T-cell (primary cell): ENCODE data around the gene SLC13A5. TPM values are rescaled to one million over a fixed set of nuclear protein-coding genes. Genes with fewer than 3 reads are reported as not detected.

ENCODE experiments used
- ATAC-seq, 4 experiments: fragments of 200-7000 bp in 3 of 4; fragments of 150-1000 bp in 1 of 4; cut with Tn5 transposase; replicated peaks in 1 of 4; 1 replicate in 3 of 4; 2 replicates in 1 of 4; pipeline ENCODE4 v1.10.0; 2021; ENCODE audit warnings: moderate library complexity in 3 of 4, mild to moderate bottlenecking in 2 of 4, moderate number of reproducible peaks in 1 of 4
- CTCF ChIA-PET, 2 donors: fragments of 300-600 bp; sonication (Branson Sonifier 250); formaldehyde crosslinking; loops; one replicate each; lab custom pipeline; 2022; ENCODE audit warnings: antibody characterized with exemption in 2 of 2; lab: Charles Lee
- POLR2A ChIA-PET, 2 donors: fragments of 300-600 bp; sonication (Branson Sonifier 250); formaldehyde crosslinking; loops; one replicate each; lab custom pipeline; 2022; ENCODE audit warnings: antibody characterized with exemption in 2 of 2; lab: Charles Lee
- DNase-seq, 35 experiments: peaks; one replicate each; pipeline versions ENCODE4 v3.0.0 to v3.0.0-alpha.2; 2013 to 2023
- H3K27ac ChIP-seq: one replicate; pipeline ENCODE4 v1.5.1; 2013; ENCODE audit warnings: low read length
- H3K27me3 ChIP-seq, 2 experiments: replicated peaks in 1 of 2; 1 replicate in 1 of 2; 2 replicates in 1 of 2; pipeline versions ENCODE4 v1.6.1 to v1.7.0; 2013; ENCODE audit warnings: low read length in 1 of 2, mixed read lengths in 1 of 2; ENCODE audit not compliant: control insufficient read depth in 2 of 2, insufficient read depth in 2 of 2; ENCODE audit errors: extremely low read depth in 1 of 2
- H3K36me3 ChIP-seq, 2 donors: 1 replicate in 1 of 2; 2 replicates in 1 of 2; pipeline versions ENCODE4 v1.6.1 to v1.7.0; 2013; ENCODE audit warnings: low read length in 1 of 2; ENCODE audit not compliant: control insufficient read depth in 2 of 2, insufficient read depth in 1 of 2; ENCODE audit errors: extremely low read depth in 1 of 2
- H3K4me1 ChIP-seq, 2 experiments: 1 replicate in 1 of 2; 2 replicates in 1 of 2; pipeline versions ENCODE4 v1.6.1 to v1.7.0; 2013; ENCODE audit warnings: low read length in 2 of 2, mixed read lengths in 1 of 2; ENCODE audit not compliant: insufficient read depth in 2 of 2, control insufficient read depth in 1 of 2; ENCODE audit errors: extremely low read depth in 1 of 2
- H3K4me3 ChIP-seq, 2 donors: 1 replicate in 1 of 2; 2 replicates in 1 of 2; pipeline versions ENCODE4 v1.5.1 to v1.7.0; 2013; ENCODE audit warnings: mild to moderate bottlenecking in 2 of 2, low read length in 1 of 2, moderate library complexity in 1 of 2; ENCODE audit not compliant: control insufficient read depth in 1 of 2; ENCODE audit errors: extremely low read depth in 1 of 2
- H3K9me3 ChIP-seq: 2 replicates; pipeline ENCODE4 v1.7.0; 2013
- H3K27ac Mint-ChIP-seq, 2 donors: one replicate each; pipeline ENCODE4 v1.8.0; 2020 to 2021; ENCODE audit warnings: mild to moderate bottlenecking in 2 of 2, mixed read lengths in 2 of 2
- H3K27me3 Mint-ChIP-seq, 2 donors: one replicate each; pipeline ENCODE4 v1.8.0; 2021 to 2022; ENCODE audit warnings: mixed read lengths in 2 of 2
- H3K36me3 Mint-ChIP-seq: one replicate; pipeline ENCODE4 v1.8.0; 2021; ENCODE audit warnings: mixed read lengths
- H3K4me1 Mint-ChIP-seq, 3 donors: one replicate each; pipeline ENCODE4 v1.8.0; 2020 to 2022; ENCODE audit warnings: mixed read lengths in 3 of 3, mild to moderate bottlenecking in 1 of 3
- H3K4me3 Mint-ChIP-seq, 3 donors: one replicate each; pipeline ENCODE4 v1.8.0; 2020 to 2022; ENCODE audit warnings: mild to moderate bottlenecking in 3 of 3, mixed read lengths in 3 of 3, moderate library complexity in 3 of 3
- H3K9me3 Mint-ChIP-seq, 3 donors: one replicate each; pipeline ENCODE4 v1.8.0; 2020 to 2022; ENCODE audit warnings: mixed read lengths in 3 of 3
- WGBS: methylation state at CpG from one replicate; pipeline ENCODE4 v1.1.5; 2013; ENCODE audit warnings: missing lambda C conversion rate; ENCODE audit not compliant: insufficient coverage; 5-methylcytosine and 5-hydroxymethylcytosine counted together
- total RNA-seq, 35 experiments: library from RNA in 6 of 35; stranded (reverse) in 6 of 35; fragments of 120-200 nt in 1 of 35; gene quantifications; one replicate each; pipeline versions ENCODE4 v1.2.1 to v1.2.4 and lab custom pipeline; 2013 to 2026

Gene SLC13A5
- total RNA-seq, 5 donors from 2014 or later (not counting 1 experiment from before 2014, with no cell fraction given) = 0.13 TPM; not detected in 3

DNA sequence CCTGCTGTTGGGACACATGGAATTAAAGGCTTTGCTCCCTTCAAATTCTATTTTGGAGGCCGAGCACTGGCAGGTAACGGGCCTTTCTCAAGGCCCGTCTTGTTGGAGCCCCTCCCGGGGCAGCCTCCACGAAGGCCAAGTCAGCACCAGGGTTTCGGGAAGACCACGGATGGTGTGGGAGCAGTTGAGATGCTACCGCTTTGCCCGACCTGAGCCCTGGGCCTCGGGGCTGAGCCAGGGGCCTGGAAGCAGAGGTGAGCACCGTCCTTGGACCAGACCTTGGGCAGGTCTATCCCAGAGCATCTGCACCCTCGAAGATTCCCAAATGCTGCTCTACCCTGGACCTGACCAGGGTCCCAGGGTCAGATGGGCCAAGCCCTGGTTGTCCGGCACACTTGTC is 38.6 kb downstream of the SLC13A5 start:
- peaks cover 4 to 13% of the 10 kb centered on the region in 2 donors for H3K27me3 Mint-ChIP-seq
- ChIA-PET CTCF (no interaction called here), POLR2A (no interaction called here)
- peaks cover 0 to 10% of the 10 kb centered on the region in 2 experiments for H3K4me1 ChIP-seq
- DNase-seq = no peak
- no peaks in the 10 kb centered on the region for H3K9me3 ChIP-seq
- H3K9me3 Mint-ChIP-seq = no peaks in the 10 kb centered on the region
- H3K36me3 Mint-ChIP-seq = no peaks in the 10 kb centered on the region
- 93% methylated on average over 13 of the region's 13 CpGs for WGBS
- no peak overlapping the region for H3K27ac ChIP-seq
- H3K4me3 Mint-ChIP-seq = no peak overlapping the region
- H3K27me3 ChIP-seq = peaks cover 3 to 27% of the 10 kb centered on the region in 2 experiments
- no peak overlapping the region for H3K4me3 ChIP-seq
- H3K36me3 ChIP-seq = no peaks in the 10 kb centered on the region
- peaks cover 11 to 13% (median 12%) of the 10 kb centered on the region in 3 donors for H3K4me1 Mint-ChIP-seq
- no peak for ATAC-seq
- H3K27ac Mint-ChIP-seq = no peak overlapping the region

DNA sequence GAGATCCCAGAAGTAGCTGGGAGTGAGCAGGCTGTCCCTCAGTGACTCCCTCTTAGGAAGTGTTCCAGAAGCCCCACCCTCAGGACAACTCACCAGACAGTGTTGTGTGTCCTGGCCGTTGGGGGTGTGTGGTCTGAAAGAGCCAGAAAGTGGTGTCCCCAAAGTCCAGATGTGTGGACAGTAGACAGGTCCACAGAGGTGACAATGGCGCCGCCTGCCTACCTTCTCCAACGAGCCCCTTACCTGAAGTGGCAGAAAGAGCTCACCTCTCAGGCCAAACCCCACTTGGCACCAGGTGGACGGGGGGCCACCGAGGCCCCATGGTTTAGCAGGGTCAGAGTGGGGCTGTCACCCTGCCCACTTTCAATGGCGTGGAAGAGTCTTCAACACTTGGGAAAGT is 41.7 kb downstream of the SLC13A5 start:
- no peak overlapping the region for H3K27ac Mint-ChIP-seq
- H3K9me3 ChIP-seq = no peaks in the 10 kb centered on the region
- ChIA-PET CTCF (no interaction called here), POLR2A (no interaction called here)
- H3K27me3 Mint-ChIP-seq = peaks cover 0 to 2% of the 10 kb centered on the region in 2 donors
- peaks cover 2 to 13% (median 3%) of the 10 kb centered on the region in 3 donors for H3K4me1 Mint-ChIP-seq
- H3K36me3 Mint-ChIP-seq = peaks cover 9% of the 10 kb centered on the region
- WGBS = 87% methylated on average over 6 of the region's 7 CpGs
- ATAC-seq = no peak
- H3K27me3 ChIP-seq = no peaks in the 10 kb centered on the region
- no peaks in the 10 kb centered on the region for H3K4me1 ChIP-seq
- no peaks in the 10 kb centered on the region for H3K36me3 ChIP-seq
- no peak overlapping the region for H3K4me3 Mint-ChIP-seq
- no peaks in the 10 kb centered on the region for H3K9me3 Mint-ChIP-seq
- H3K4me3 ChIP-seq = no peak overlapping the region
- H3K27ac ChIP-seq = no peak overlapping the region
- DNase-seq = no peak

DNA sequence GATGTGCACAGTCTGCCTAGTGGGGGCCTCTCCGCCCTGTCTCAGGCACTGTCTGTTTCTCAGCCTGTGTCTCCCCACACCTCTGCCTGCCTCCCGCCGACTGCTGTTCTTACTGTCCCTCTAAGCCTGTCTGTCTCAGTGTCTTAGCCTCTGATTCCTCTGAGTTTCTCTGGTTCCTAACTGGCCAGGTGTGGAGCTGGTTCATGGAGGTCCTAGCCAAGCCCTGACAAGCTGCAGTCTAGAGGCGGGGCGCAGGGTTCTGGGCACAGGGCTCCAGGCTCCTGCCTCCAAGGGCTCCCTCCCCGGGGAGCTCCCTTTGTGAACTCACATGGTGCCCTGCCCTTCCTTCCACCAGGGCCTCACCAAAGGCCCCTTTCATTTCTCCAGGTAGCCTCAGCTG is 42.2 kb downstream of the SLC13A5 start:
- H3K9me3 Mint-ChIP-seq = no peaks in the 10 kb centered on the region
- ATAC-seq (no peak), DNase-seq (no peak)
- no peak overlapping the region for H3K27ac ChIP-seq
- H3K4me3 ChIP-seq = no peak overlapping the region
- no peaks in the 10 kb centered on the region for H3K9me3 ChIP-seq
- peaks cover 0 to 3% of the 10 kb centered on the region in 2 experiments for H3K4me1 ChIP-seq
- H3K27ac Mint-ChIP-seq = no peak overlapping the region
- POLR2A ChIA-PET = no interaction called here
- CTCF ChIA-PET = no interaction called here
- peaks cover 9% of the 10 kb centered on the region for H3K36me3 Mint-ChIP-seq
- no peaks in the 10 kb centered on the region for H3K36me3 ChIP-seq
- no peak overlapping the region for H3K4me3 Mint-ChIP-seq
- peaks cover 3 to 17% (median 4%) of the 10 kb centered on the region in 3 donors for H3K4me1 Mint-ChIP-seq
- peaks cover 0 to 2% of the 10 kb centered on the region in 2 donors for H3K27me3 Mint-ChIP-seq
- H3K27me3 ChIP-seq = peaks cover 0 to 3% of the 10 kb centered on the region in 2 experiments
- WGBS = 87% methylated on average over 6 of the region's 6 CpGs

DNA sequence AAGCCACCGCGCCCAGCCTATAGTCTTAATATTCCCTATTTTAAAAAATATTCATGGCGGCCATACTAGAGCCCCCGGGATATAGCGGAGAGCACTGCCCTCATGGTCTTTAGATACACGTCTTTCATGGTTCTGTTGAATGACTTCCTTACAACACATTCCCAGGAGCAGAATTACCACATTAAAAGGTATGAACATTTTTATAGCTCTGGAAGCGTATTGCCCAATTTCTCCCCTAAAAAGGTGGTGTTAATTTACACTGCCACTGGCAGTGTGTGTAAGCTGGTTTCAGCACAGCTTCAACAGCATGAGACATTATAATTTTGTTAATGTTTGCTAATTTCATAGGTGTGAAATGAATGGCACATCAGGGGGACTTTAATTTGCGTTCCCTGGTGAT is 42.6 kb downstream of the SLC13A5 start:
- peaks cover 9% of the 10 kb centered on the region for H3K36me3 Mint-ChIP-seq
- ATAC-seq = no peak
- no peak for DNase-seq
- peaks cover 3 to 18% (median 6%) of the 10 kb centered on the region in 3 donors for H3K4me1 Mint-ChIP-seq
- 92% methylated on average over 2 of the region's 8 CpGs for WGBS
- ChIA-PET CTCF (no interaction called here), POLR2A (no interaction called here)
- H3K4me3 Mint-ChIP-seq = no peak overlapping the region
- Histone ChIP-seq H3K36me3 (no peaks in the 10 kb centered on the region), H3K4me1 (peaks cover 0 to 4% of the 10 kb centered on the region in 2 experiments), H3K9me3 (no peaks in the 10 kb centered on the region), H3K27ac (no peak overlapping the region), H3K27me3 (peaks cover 0 to 3% of the 10 kb centered on the region in 2 experiments), H3K4me3 (no peak overlapping the region)
- no peaks in the 10 kb centered on the region for H3K9me3 Mint-ChIP-seq
- no peak overlapping the region for H3K27ac Mint-ChIP-seq
- H3K27me3 Mint-ChIP-seq = peaks cover 0 to 2% of the 10 kb centered on the region in 2 donors

DNA sequence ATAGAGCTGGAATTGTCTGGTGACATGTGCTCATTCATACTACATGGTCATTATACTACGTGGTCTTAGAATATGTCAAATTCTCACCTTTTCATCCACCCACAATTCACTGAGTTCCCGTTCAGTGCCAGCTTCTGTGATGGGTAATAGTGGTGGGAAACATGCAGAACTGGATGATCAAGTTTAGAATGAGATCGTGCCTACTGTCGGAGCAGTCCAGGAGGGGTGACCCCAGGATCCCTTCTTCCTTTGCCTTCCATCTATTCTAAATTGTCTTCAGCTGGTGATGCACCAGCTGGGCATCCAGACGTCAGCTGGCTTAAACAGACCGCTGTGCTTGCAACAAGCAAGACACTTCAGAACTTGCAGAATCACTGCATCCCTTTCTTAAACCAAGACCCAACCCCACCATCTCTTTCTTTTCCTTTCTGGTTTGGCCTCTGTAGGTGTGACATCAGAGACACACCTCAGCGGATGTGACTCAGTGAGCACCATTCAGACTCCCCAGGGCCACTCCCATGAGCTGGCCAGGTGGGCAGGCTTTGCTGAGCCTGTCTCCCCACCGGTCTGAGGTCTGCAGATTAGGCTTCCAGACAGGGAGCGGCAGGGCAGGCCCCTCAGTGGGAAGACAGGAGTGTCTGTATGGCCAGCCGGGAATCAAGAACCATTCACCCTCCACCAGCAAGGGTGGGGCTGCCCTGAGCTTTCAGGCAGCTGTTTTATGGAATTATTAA is 43.5 kb downstream of the SLC13A5 start:
- ChIA-PET POLR2A (no interaction called here), CTCF (no interaction called here)
- Histone ChIP-seq H3K27me3 (peaks cover 0 to 3% of the 10 kb centered on the region in 2 experiments), H3K4me3 (no peak overlapping the region), H3K4me1 (peaks cover 0 to 4% of the 10 kb centered on the region in 2 experiments), H3K9me3 (no peaks in the 10 kb centered on the region), H3K27ac (no peak overlapping the region), H3K36me3 (no peaks in the 10 kb centered on the region)
- H3K4me3 Mint-ChIP-seq = no peak overlapping the region
- peaks cover 3 to 18% (median 6%) of the 10 kb centered on the region in 3 donors for H3K4me1 Mint-ChIP-seq
- H3K9me3 Mint-ChIP-seq = no peaks in the 10 kb centered on the region
- 93% methylated on average over 3 of the region's 10 CpGs for WGBS
- peaks cover 0 to 2% of the 10 kb centered on the region in 2 donors for H3K27me3 Mint-ChIP-seq
- ATAC-seq (no peak), DNase-seq (no peak)
- no peak overlapping the region for H3K27ac Mint-ChIP-seq
- peaks cover 9% of the 10 kb centered on the region for H3K36me3 Mint-ChIP-seq

DNA sequence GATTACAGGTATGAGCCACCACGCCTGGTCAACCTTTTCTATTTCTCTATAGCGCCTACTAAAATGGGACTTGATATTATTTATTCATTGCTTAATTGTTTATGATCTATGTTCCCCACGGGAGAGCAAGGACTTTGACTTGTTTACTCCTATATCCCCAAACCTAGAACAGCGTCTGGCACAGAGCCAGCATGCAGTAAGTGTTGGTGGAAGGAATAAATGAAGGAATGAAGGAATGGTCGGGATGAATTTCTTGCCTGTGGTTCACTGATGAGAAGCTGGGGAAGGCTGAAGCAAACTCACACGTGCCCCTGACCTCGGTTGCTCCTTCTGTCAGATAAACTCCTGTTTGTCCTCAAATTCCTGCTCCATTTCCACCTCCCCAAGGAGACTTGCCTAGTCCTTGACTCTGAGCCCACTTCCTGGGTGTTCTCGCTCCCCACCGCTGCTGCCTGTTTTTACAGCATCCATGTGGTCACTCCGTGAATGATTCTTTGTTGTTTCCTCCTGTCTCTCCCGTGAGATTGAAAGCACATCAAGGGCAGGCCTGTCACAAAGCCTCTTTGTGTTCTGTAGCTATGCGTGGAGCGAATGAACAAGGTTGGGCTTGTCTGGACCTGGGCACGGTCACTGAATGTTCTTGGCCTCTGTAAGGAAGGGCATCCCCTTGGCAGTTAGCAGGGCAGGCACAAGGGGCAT is 44.3 kb downstream of the SLC13A5 start:
- no peaks in the 10 kb centered on the region for H3K9me3 ChIP-seq
- peaks cover 9% of the 10 kb centered on the region for H3K36me3 Mint-ChIP-seq
- no peaks in the 10 kb centered on the region for H3K36me3 ChIP-seq
- H3K27me3 Mint-ChIP-seq = peaks cover 0 to 2% of the 10 kb centered on the region in 2 donors
- no peak overlapping the region for H3K27ac ChIP-seq
- POLR2A ChIA-PET = no interaction called here
- peaks cover 0 to 3% of the 10 kb centered on the region in 2 experiments for H3K27me3 ChIP-seq
- no peak overlapping the region for H3K4me3 ChIP-seq
- CTCF ChIA-PET = no interaction called here
- H3K9me3 Mint-ChIP-seq = no peaks in the 10 kb centered on the region
- WGBS = 96% methylated on average over 9 of the region's 14 CpGs
- no peak overlapping the region for H3K4me3 Mint-ChIP-seq
- DNase-seq (no peak), ATAC-seq (no peak)
- peaks cover 0 to 4% of the 10 kb centered on the region in 2 experiments for H3K4me1 ChIP-seq
- peaks cover 3 to 18% (median 6%) of the 10 kb centered on the region in 3 donors for H3K4me1 Mint-ChIP-seq
- no peak overlapping the region for H3K27ac Mint-ChIP-seq
